Cardiac septum (tissue), 1 donor: Measurements from ENCODE around the gene XPA. TPM values are rescaled to one million over a fixed set of nuclear protein-coding genes. Genes with fewer than 3 reads are reported as not detected.
A peak's percentile ranks its signal among the peaks of the same experiment; 100 is the strongest.
"Not testable (repeated sequence)": the region's sequence is repeated elsewhere in the genome, so short reads cannot be mapped to it uniquely, and the experiment has no call there.

Experiments used
- DNase-seq: peaks from one replicate; pipeline ENCODE4 v3.0.0-alpha.2; 2020; ENCODE audit warnings: low spot score
- intact Hi-C: fragments of 100-400 bp; cut with DNase I; formaldehyde crosslinking; loops from one replicate; pipeline ENCODE4 v1.14.0; 2022
- long read RNA-seq: library from polyadenylated mRNA; unstranded; transcript quantifications from one replicate; pipeline ENCODE4 v2.0.0, GENCODE V29; 2021
- total RNA-seq: library from RNA; stranded (reverse); fragmentation: NEBNext Ultra II Directional; extraction: Animal tissue kit (Norgen Biotek cat#: 25700); gene quantifications from one replicate; pipeline ENCODE4 v1.2.1, GENCODE V29; 2021
- donor health status: DM: no; HTN: no; CAD: no.

Gene XPA
- total RNA-seq: 10.3 TPM
- long read RNA-seq, transcript XPA-201 (6 exons, 1,417 nt): major isoform, 13 of 26 reads
- long read RNA-seq, partial matches to known transcripts: 6 of 26 reads
- long read RNA-seq, other reads (novel, unspliced or antisense): 7 of 26 reads

- peak; percentile 99 for DNase-seq
- intact Hi-C loops: no loop called here
These were observed at the start of gene XPA for GRCh38 chr9:97696803-97697601. TSS of gene XPA (minus strand) at chr9:97697340. CDS start at chr9:97697292, 48 bp downstream.

DNA sequence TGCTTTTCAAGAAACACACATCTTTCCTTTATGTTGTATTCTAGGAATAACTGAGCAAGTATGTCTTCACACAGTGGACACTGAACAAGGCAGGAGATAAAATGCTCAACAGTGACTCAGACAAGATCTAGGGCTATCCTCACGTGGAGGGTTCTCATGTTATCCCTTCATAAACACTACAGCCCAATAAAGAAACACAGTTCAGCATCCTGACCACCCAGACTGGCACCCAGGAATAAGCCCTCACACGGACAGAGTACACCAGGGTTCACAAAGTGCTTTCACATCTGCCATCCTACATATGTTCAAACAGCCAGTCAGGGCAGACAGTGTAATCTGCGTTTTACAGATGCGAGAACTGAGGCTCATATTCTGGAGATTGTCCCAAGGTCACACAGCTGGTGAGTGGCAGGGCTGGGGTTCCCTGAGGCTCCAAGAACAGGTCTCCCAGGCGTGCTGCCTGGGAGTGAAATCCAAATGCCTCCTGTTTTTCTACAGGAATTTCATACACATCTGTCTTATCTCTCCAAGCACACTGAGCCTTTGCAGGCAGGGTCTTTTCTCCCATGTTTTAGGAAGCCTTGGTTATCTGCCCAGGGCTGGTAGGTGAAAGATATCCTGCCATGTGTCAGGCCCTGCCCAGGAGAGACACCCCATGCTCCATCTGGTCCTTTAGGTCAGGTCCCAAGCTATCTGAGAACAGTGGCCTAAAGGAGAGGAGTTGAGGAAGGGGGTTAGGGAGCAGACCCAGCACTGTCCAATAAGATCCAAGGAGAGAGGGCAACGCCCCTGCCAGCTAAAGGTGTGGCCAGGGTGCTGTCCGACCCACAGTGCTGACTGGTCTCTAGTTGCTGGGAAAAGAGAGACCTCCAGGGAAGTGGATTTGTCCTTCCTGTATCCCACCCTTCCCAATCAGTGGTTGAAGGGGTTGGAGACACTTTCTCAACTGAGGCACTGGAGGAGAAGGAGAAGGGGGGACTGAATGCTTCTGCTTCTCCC, 47.9 kb upstream of the XPA start:
- intact Hi-C loops: no loop called here
- DNase-seq: no peak

- intact Hi-C loops, DNase-seq: not testable (repeated sequence)
These were observed 46.9 kb upstream of the XPA start for GRCh38 chr9:97744025-97744424.

GRCh38 chr9:97742545-97742944, 45.4 kb upstream of the XPA start:
- intact Hi-C loops: no loop called here
- DNase-seq: peak; percentile 22

GRCh38 chr9:97741947-97742346, 44.8 kb upstream of the XPA start:
- intact Hi-C loops: no loop called here
- DNase-seq: no peak

DNA sequence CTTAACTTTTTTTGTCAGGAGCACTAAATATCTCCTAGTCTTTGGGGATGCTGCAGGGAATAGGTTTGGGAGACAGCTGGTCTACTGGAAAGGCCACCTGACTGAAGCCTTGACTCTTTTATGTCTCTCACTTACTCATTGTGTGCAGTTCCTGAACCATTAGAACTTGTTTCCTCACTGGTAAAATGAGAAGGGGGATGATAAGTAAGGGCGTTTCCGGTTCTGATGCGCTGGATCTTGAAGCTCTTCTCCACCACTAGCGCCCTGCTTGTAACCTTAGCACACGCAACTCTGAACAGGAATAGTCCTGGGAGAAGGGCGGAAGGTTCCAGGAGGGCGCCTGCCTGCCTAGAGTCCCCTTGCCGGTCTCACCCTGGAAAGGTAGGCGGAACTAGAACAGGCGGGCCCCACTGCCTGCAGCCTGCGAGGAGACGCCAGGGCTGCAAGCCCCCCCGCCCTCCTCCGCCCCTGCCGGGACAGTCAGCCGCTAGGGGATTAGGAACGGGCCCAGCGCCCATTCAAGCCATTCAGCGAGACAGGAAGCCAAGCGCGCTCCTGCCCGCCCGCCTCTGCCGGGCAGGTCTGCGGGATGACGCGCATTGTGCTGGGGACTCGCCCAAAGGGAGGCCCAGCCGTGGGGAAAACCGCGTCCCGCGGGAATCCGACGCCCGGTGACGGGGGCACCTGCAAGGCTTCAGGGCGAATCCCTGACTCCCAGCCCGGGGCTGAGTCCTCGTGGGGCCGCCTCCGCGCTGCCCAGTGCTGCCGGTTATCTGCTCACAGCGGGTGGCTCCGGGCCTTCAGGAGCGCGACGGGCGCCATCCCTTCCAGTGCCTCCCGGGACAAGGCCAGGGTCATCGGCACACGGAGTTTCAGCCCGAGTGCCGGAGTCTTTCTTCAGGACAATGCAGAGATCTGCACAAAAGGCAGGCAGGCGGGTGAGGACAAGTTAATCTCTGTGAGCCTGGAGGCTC, 44.0 kb upstream of the XPA start:
- intact Hi-C loops: no loop called here

GRCh38 chr9:97737429-97737828, 40.3 kb upstream of the XPA start:
- intact Hi-C loops: no loop called here
- DNase-seq: no peak

More for the DNA sequence above, 44.0 kb upstream of the XPA start:
- peak; percentile 82 for DNase-seq

DNA sequence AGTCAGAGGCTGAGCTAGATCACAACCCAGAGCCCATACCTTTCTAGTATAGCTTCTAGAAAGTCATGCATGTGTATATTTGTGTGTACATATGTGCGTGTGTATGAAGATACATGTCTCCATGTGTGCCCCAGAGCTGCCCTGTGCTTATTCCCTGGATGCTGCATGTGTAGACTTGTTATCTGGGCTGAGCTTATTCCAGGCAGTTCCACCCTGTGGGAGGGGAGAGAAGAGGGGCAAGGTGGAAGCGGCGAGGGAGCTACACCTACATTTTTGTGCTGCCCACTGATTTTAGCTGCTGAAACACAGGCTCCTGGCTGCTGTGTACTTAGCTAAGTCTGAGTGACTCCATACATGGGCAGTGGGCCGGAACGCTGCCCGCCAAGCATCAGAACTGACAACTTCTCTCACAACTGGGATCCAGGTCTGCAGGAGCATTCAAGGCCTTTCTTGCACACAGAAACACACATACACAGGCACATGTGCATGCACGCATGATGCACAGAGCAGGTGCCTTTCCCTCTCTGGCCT, 38.0 kb upstream of the XPA start:
- intact Hi-C loops: no loop called here
- no peak for DNase-seq

DNA sequence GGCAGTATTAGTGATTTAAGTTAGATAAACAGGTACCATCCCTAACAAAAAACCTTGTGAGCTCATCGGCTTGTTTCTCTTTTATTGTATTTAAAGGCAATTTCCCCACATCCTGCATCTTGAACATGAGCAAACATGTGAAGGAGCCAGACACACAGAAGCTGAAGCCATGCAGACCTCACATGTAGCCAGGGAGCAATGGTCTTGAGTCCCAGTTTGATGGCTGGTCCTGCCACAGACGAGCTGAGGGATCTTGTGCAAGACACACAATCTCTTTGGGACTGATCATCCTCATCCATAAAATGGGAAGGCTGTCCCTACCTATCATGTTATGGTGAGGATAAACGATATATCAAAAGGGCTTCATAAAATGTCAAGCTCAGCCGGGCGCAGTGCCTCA, 29.6 kb upstream of the XPA start:
- intact Hi-C loops: no loop called here
- DNase-seq: no peak

GRCh38 chr9:97723819-97724218, 26.7 kb upstream of the XPA start:
- no peak for DNase-seq
- intact Hi-C loops: loop anchor here (5.0 kb wide), 1 partner anchor 158 kb away; no protein-coding TSS in a partner anchor

GRCh38 chr9:97722331-97722730, 25.2 kb upstream of the XPA start:
- intact Hi-C loops: loop anchor here (5.0 kb wide), 1 partner anchor 160 kb away; no protein-coding TSS in a partner anchor
- DNase-seq: no peak

GRCh38 chr9:97721396-97721795, 24.3 kb upstream of the XPA start:
- intact Hi-C loops: loop anchor here (5.0 kb wide), 1 partner anchor 161 kb away; no protein-coding TSS in a partner anchor
- DNase-seq: no peak

DNA sequence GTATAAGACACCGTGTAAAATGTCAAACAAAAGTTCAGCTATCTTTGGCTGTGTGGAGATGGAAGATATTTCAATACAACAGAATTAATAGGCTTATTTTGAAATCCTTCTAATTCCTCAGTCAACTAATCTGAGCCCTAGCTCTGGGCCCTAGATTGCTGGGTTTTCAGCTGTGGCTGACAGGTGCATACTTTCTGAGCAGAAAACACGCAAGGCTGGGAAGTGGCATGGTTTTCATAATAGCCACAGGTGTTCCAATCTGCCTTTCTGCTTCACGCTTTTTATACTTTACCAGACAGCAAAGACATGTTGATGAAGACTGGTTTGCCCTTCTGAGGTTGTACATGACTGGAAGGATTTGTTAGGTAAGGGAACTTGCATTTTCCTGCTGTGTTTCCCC, 20.7 kb upstream of the XPA start:
- DNase-seq: no peak
- intact Hi-C loops: no loop called here

GRCh38 chr9:97714435-97714834, 17.3 kb upstream of the XPA start:
- intact Hi-C loops: no loop called here
- DNase-seq: no peak

DNA sequence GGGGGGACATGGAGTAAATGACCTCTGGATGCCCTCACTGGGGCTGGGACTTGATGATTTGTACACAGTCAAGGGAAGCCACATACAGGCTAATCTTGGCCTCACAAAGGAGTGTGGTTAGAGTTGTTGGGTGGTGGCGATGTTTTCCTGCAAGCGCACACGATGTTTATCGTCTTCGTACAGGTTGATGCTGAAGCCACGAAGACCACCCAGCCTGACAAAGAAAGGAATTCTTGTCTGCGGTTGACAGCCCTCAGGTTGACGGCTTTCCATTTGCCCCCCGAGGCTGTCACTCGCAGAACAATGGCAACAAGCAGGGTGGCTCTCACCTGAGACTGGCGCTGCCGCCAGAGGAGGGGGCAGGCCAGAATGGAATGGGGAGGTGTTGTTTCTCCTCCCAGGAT, 14.1 kb upstream of the XPA start:
- DNase-seq: no peak
- intact Hi-C loops: loop anchor here (2.0 kb wide), 1 partner anchor 190 kb away; no protein-coding TSS in a partner anchor

GRCh38 chr9:97710356-97711222, 13.4 kb upstream of the XPA start:
- DNase-seq: no peak

GRCh38 chr9:97706246-97706645, 9.1 kb upstream of the XPA start:
- intact Hi-C loops: no loop called here
- no peak for DNase-seq

More at GRCh38 chr9:97710356-97711222, 13.4 kb upstream of the XPA start:
- intact Hi-C loops: loop anchor here (2.0 kb wide), 1 partner anchor 190 kb away; no protein-coding TSS in a partner anchor
